ENCODE data around the gene KNOP1. TPM values are rescaled to one million over a fixed set of nuclear protein-coding genes. Genes with fewer than 3 reads are reported as not detected.
A peak's percentile ranks its signal among the peaks of the same experiment; 100 is the strongest.

KNOP1 gene
- total and polyA plus RNA-seq, 2 of the 13 experiments (the other 11 are each of a cell fraction or from before 2014, with no cell fraction given) = 21.2 to 57.5 TPM

DNA sequence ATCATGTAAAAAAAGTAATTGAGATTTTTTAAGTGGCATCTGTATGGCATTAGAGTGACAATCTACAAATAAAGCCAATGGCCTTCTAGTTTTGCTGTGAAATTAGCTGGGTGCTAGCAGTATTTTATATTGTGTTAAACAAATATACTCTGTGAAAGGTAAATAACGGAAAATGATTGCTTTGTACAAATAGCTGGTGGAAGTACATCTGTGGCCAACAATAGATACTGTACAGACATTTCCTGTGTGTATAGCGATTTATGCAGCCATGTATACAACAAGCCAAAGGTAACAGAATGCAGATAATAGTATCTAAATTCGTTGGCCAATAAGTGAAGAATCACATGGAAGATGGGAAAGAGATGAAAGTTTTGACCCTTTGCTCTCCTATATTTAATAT is 26.6 kb upstream of the KNOP1 start (continued):
- TF ChIP-seq SOX13 (IDR thresholded peaks at IDR 0.05) = peak; percentile 64; the same call in 1 of the 2 replicates
- TF ChIP-seq SOX13 (CRISPR knock-in tag; conservative IDR thresholded peaks at IDR 0.05 in 1 of 2, IDR thresholded peaks at IDR 0.05 in 1 of 2) = peak in 1 of 2 experiments; percentile 95; a peak in 2 of 4 replicates
- TF ChIP-seq SUZ12 (IDR thresholded peaks at IDR 0.05; ENCODE audit: low read depth, low read length) = no peak
- peak; percentile 88; the same call in 1 of the 2 replicates for TF ChIP-seq MIXL1 (CRISPR knock-in tag; IDR thresholded peaks at IDR 0.05)
- TF ChIP-seq, protein P1, sequence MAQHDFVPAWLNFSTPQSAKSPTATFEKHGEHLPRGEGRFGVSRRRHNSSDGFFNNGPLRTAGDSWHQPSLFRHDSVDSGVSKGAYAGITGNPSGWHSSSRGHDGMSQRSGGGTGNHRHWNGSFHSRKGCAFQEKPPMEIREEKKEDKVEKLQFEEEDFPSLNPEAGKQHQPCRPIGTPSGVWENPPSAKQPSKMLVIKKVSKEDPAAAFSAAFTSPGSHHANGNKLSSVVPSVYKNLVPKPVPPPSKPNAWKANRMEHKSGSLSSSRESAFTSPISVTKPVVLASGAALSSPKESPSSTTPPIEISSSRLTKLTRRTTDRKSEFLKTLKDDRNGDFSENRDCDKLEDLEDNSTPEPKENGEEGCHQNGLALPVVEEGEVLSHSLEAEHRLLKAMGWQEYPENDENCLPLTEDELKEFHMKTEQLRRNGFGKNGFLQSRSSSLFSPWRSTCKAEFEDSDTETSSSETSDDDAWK (CRISPR knock-in tag; IDR thresholded peaks at IDR 0.05) = no peak
- TF ChIP-seq, protein P2, sequence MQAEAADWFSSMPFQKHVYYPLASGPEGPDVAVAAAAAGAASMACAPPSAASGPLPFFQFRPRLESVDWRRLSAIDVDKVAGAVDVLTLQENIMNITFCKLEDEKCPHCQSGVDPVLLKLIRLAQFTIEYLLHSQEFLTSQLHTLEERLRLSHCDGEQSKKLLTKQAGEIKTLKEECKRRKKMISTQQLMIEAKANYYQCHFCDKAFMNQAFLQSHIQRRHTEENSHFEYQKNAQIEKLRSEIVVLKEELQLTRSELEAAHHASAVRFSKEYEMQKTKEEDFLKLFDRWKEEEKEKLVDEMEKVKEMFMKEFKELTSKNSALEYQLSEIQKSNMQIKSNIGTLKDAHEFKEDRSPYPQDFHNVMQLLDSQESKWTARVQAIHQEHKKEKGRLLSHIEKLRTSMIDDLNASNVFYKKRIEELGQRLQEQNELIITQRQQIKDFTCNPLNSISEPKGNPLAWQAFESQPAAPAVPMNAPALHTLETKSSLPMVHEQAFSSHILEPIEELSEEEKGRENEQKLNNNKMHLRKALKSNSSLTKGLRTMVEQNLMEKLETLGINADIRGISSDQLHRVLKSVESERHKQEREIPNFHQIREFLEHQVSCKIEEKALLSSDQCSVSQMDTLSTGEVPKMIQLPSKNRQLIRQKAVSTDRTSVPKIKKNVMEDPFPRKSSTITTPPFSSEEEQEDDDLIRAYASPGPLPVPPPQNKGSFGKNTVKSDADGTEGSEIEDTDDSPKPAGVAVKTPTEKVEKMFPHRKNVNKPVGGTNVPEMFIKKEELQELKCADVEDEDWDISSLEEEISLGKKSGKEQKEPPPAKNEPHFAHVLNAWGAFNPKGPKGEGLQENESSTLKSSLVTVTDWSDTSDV (CRISPR knock-in tag; IDR thresholded peaks at IDR 0.05) = no peak
- peak; percentile 61; the same call in 1 of the 2 replicates for TF ChIP-seq RXRB (CRISPR knock-in tag; IDR thresholded peaks at IDR 0.05; ENCODE audit: borderline replicate concordance)
- no peak for TF ChIP-seq NFIB (CRISPR knock-in tag; IDR thresholded peaks at IDR 0.05; ENCODE audit: borderline replicate concordance)
- TF ChIP-seq KLF11 (CRISPR knock-in tag; IDR thresholded peaks at IDR 0.05) = no peak
- TF ChIP-seq ZFP36L1 (CRISPR knock-in tag; IDR thresholded peaks at IDR 0.05) = no peak
- no peak for TF ChIP-seq MXI1 (IDR thresholded peaks at IDR 0.05; ENCODE audit: borderline replicate concordance, low read depth, low read length)
- TF ChIP-seq HHEX (CRISPR knock-in tag; IDR thresholded peaks at IDR 0.05) = peak; percentile 88
- TF ChIP-seq, protein P3, sequence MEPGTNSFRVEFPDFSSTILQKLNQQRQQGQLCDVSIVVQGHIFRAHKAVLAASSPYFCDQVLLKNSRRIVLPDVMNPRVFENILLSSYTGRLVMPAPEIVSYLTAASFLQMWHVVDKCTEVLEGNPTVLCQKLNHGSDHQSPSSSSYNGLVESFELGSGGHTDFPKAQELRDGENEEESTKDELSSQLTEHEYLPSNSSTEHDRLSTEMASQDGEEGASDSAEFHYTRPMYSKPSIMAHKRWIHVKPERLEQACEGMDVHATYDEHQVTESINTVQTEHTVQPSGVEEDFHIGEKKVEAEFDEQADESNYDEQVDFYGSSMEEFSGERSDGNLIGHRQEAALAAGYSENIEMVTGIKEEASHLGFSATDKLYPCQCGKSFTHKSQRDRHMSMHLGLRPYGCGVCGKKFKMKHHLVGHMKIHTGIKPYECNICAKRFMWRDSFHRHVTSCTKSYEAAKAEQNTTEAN (CRISPR knock-in tag; conservative IDR thresholded peaks at IDR 0.05) = peak; percentile 97
- TF ChIP-seq, protein P4, sequence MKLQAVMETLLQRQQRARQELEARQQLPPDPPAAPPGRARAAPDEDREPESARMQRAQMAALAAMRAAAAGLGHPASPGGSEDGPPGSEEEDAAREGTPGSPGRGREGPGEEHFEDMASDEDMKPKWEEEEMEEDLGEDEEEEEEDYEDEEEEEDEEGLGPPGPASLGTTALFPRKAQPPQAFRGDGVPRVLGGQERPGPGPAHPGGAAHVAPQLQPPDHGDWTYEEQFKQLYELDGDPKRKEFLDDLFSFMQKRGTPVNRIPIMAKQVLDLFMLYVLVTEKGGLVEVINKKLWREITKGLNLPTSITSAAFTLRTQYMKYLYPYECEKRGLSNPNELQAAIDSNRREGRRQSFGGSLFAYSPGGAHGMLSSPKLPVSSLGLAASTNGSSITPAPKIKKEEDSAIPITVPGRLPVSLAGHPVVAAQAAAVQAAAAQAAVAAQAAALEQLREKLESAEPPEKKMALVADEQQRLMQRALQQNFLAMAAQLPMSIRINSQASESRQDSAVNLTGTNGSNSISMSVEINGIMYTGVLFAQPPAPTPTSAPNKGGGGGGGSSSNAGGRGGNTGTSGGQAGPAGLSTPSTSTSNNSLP (IDR thresholded peaks at IDR 0.05; ENCODE audit: low read depth, low read length) = peak; percentile 93
- no peak for TF ChIP-seq ZNF577 (CRISPR knock-in tag; IDR thresholded peaks at IDR 0.05; ENCODE audit: borderline replicate concordance, low read depth)
- TF ChIP-seq, protein P5, sequence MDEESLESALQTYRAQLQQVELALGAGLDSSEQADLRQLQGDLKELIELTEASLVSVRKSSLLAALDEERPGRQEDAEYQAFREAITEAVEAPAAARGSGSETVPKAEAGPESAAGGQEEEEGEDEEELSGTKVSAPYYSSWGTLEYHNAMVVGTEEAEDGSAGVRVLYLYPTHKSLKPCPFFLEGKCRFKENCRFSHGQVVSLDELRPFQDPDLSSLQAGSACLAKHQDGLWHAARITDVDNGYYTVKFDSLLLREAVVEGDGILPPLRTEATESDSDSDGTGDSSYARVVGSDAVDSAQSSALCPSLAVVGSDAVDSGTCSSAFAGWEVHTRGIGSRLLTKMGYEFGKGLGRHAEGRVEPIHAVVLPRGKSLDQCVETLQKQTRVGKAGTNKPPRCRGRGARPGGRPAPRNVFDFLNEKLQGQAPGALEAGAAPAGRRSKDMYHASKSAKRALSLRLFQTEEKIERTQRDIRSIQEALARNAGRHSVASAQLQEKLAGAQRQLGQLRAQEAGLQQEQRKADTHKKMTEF (CRISPR knock-in tag; IDR thresholded peaks at IDR 0.05) = no peak
- peak; percentile 34 for TF ChIP-seq ASH2L (IDR thresholded peaks at IDR 0.05; ENCODE audit: insufficient read length, low read depth, low read length)
- TF ChIP-seq FOXJ3 (CRISPR knock-in tag; IDR thresholded peaks at IDR 0.05; ENCODE audit: borderline replicate concordance) = peak; percentile 57; the same call in 1 of the 2 replicates
- peak; percentile 73 for TF ChIP-seq RARA (CRISPR knock-in tag; IDR thresholded peaks at IDR 0.05)
- no peak for TF ChIP-seq ZNF629 (CRISPR knock-in tag; conservative IDR thresholded peaks at IDR 0.05)
- TF ChIP-seq CEBPG (CRISPR knock-in tag; IDR thresholded peaks at IDR 0.05) = peak; percentile 37
- peak; percentile 47; the same call in 1 of the 2 replicates for TF ChIP-seq RCOR2 (CRISPR knock-in tag; IDR thresholded peaks at IDR 0.05)
- no peak for TF ChIP-seq FOXP1 (IDR thresholded peaks at IDR 0.05)
- peak; percentile 89 for TF ChIP-seq FOXP1 (CRISPR knock-in tag; IDR thresholded peaks at IDR 0.05)
- peak; percentile 94 for TF ChIP-seq FOXA3 (CRISPR knock-in tag; IDR thresholded peaks at IDR 0.05)

Measured in HepG2 (cell line).